ENCODE data around the gene FGD2.
"Not testable (repeated sequence)": the region's sequence is repeated elsewhere in the genome, so short reads cannot be mapped to it uniquely, and the experiment has no call there.

The FGD2 gene

DNA sequence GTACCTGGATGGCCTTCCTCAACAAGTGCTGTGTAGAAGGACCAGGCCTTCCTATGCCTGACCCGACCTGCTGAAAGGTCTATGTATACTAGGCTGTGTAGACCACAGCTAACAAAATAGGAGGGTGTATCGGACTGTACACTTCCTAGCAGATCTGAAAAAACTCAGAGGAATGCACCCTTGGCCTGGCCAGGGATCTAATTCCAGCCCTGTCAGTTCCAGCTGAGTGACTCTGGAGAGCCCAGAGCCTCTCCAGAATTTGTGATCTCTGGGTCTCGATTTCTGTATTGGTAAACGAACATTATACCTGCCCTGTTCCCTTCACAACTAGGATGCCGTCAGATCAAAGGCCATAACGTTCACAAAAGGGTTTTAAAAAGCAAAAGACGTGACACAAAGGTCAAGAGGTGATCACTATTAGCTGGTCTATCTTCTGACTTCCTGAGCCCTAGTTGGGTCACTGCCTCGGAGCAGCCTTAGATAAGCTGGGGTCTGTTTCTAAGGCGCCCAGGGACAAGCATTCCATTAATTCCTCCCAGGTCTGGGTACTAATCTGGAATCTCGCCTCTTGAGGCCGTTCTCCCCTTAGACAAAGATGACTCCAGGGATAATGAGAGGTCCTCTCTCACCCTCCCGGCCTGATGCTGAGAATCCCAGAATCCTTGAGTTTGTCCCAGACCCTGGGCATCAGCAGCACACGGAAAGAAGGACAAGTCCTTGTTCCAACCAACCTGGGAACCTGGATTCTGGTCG lies 33.4 kb upstream of the FGD2 start:
- no peak for DNase-seq

DNA sequence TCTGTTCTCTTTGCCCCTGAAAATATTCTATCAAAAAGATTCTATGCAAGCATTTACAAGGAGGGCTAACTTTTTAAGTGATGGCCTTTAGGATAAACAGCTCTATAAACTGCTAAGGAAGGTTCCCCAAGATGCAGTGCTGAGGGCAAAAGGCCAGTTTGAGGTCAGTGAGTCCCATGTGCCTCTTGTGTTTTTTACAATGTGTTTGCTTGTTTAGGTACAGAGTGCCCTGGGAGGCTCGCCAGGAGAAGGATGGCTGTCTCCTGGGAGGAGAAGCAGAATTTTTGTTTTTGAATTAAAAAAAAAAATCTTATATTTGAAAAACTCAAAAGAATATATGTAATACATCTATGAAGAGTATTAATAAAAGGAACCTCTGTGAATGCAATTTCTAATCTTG lies 32.3 kb upstream of the FGD2 start:
- no peak for DNase-seq

DNA sequence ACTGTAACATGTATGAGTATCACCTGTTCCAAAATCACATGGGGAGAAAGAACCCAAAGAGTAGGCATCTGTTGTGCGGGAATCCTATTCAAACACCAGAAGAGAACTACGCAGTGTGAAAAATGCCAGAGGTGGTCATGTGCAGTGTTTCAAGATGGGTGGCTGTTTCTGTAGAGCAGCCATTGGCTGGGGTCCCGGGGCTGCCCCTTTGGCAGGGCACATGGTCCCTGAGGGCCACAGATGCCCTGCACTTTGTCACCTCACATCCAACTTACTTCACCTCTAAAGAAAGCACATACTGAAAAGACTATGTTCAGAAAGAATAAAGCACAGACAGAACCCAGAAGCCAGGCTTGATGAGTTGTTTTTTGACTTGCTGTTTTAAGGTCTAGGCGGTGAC lies 31.8 kb upstream of the FGD2 start:
- no peak for DNase-seq

DNA sequence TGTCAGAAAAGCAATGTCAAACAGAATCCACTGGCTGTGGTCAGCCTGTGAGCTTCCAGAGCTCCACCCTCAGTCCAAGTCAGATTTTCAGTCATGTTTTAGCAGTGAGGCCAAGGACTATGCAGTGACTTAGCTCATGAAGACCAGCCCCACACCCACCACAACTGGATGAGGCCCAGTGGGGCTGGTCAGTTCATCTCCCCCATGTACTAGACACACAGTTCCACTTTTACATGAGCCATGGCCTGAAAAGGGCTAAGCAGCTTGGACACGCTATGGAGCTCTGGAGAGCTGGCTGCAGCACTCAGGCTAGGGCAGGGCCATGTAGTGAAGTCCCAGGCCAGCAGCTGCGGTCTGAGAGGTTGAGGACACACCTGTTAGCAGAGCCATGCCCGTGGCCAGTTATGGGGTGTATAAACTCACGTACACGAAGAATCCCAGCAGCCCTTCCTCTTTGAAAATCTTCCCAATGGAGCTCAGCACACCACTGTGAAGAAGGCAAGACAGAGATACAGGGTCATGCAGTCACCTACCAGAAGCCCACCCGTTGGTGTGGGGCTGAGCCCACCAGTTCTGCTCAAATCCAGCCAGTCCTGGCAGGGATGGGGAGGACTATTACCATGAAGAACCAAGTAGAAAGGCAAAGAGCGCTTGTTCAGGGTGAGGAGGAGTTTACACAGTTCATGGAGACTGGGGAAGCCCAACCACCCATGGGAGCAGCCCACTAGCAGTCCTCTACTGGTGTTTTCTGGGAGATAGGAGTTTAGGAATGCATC lies 30.0 kb upstream of the FGD2 start:
- no peak for DNase-seq

DNA sequence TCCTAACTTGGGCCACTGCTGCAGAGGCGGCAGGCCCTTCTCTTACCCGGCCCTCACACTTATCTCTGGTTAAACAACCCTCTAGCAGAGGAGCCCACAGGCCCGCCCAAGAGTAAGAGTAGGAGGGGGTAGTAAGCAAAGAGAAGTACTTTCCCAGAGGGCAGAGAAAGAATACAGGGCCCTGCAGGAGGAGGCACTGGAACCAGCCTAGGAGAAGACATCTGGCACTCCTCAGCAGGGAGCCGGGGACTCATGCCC lies 29.5 kb upstream of the FGD2 start:
- DNase-seq, result no peak

DNA sequence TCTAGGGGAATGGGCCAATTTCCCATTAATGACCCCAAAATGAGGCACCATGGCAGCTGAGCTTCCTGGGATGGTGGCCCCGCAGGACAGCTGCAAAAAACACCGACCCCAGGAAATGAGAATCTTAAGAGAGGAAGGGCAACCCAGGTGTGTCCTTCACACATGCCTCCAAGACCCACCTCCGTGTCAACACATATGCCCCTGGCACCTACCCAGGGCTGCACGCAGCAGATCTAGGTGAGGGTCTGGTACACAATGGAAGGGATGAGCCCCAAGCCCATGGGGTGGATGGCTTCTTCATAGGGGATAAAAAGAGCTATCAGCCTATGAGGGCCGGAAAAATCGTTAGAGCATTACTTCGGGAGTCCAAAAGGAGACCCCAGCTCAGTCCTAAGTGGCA lies 28.9 kb upstream of the FGD2 start:
- DNase-seq, result no peak

DNA sequence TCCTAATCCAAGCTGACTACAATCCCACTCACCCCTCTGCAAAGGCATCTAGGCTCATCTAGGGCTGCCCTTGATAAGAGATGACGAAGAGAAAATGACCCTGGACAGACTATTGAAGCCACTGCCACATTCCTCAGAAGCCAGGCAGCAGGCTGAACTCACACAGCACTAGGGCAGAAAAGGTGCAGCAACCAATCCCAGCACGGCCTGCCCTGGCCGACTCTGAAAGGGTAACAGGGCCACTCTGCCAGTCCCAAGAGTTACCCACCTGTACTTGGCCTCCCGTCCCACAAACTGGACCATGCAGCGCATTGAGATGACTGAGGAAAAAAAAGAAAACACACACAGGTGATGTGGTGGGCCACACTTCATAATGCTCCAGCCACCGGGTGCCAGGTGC lies 28.5 kb upstream of the FGD2 start:
- no peak for DNase-seq

DNA sequence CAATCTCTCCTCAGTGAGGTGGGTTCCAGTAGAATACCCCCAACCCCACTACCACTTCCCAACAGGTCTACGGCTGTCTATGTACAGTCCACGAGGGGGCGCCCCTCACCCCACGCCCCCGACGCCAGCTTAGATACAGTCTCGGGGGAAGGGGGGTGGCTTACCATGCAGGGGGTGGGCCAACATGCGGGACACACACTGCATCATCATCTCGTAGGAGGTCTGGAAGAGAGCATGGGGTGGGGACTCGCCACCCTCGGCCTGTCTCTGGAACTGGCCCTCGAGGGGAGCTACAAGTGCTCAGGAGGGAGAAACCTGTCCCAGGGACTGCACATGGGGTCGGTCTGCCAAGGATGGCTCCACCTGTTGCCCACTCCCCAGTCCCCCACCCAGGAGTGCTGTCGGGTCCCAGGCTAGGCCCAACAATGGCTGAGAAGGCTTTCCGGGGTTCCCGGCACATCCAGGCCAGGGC lies 27.9 kb upstream of the FGD2 start:
- DNase-seq, result no peak

DNA sequence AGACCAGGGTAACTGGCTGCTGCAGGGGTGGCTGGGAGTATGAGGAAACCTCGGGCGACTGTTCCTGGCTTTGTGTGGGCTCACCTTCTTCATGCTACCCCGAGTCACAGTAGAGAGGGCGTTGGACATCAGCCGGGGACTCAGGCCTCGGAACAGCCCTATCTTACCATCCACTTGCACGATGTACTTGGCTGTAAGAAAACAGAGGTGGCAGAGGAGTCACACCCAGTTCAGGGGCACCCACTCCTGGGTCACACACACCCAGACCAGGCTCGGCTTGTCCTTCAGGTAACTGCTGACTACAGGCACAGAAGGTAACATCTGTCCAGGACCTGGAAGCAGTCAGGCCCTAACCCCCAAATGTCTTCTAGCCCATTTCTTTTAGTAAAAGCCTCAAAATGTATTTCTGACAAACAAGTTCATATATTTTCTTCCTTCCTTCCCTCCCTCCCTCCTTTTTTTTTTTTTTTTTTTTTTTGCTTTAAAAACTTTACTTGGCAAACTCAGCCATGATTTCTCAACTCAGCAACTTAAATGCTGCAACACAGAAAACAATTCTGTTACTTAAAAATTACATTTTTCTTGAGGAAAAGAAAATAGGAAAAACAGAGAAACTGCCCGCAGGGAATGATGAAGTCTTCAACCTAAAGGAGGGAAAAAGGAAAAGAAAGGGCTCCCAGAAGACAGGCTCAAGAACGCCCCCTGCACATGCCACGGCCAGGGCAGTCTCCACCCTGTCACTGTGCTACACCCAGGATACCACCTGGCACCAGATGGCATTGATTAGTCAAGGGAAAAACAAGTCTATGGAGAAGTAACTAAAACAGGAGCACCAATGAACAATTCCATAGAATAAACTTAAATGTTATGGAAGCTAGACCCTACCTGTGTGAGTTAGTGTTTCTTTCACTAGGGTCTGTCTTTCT lies 26.8 kb upstream of the FGD2 start:
- no peak for DNase-seq

DNA sequence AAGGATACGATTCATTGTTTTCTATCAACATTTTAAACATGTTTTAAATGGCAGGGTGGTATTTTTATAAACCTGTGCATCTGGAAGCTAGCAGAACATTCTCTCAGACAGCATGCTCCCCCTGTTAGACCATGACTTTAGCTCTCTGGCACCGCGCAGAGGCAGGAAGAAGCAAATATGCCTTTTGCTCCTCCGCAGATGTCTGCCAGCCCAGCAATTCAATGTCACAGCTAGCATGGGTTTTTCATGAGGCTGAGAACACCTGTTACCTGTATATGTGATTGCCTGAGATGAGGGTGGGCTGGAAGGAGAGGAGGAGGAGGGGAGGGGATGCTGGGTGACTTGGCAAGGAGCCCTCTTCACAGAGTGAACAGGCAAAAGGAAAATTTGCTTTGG lies 26.1 kb upstream of the FGD2 start:
- no peak for DNase-seq

DNA sequence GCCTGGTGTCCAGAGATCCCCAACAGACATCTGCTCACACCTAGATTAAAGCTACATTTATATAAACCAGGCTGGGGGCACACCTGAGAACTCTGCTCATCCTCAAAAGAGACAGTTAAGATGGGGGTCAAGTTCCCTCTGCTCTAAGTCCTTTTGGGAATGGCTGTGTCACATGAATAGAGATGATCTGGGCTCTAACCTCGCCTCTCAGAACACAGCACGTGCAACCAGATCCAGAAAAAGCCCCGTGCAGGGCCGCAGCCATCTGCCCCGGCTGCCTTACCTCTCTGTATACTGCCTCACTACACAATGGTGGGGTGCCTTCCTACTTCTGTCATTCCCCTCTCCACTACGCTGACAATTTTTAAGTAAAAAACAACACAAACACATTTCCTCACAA lies 25.3 kb upstream of the FGD2 start:
- no peak for DNase-seq

DNA sequence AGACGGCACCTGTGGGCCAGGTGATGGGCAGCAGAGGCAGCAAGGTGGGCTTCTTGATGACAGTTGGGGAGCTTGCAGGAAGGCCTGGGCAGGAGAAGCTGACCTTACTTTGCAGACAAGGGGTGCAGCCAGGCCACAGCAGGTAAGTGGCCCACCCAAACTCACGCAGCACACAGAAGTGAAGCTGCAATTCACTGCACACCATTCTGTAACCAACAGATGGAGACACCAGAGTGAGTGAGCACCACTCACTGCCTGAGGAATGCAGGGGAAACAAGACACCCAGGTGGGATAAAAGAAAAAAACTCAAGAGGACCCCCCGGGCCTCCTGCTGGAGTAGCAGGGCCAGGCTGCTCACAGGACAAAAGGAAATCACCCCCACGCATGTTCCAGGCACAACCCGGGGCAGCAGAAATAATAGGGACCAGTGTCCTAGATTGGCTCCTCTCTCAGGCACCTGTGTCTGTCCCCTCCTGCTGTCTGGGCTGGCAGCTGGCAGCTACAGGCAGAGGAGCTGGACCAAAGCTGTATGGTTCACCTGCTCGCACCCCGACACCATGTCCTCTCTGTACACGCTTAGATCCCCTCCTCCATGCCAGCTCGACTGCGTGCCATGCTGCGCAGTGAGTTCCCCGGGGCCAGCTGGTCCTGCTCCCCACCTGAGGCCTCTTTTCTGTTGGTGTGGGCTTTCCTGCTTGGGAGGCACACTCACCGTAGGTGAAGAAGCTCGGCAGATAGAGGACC lies 24.4 kb upstream of the FGD2 start:
- DNase-seq, result no peak

DNA sequence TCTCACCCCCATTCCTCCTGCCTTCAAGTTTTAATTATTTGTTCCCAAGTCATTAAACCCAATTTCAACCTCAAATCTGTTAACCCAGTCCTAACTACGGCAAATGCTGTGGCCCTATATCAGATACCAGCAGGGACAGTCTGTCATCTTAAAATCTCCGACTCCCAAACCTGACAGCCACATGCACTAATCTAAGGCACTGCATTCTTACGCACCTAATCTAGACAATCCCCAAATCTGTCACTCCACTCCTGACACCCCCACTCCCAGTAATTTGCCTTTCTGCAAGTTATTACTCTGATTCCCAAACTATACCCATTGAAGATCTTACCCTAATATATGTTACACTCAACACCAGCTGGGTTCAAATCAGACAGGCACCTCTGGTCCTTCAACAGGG lies 21.9 kb upstream of the FGD2 start:
- no peak for DNase-seq

DNA sequence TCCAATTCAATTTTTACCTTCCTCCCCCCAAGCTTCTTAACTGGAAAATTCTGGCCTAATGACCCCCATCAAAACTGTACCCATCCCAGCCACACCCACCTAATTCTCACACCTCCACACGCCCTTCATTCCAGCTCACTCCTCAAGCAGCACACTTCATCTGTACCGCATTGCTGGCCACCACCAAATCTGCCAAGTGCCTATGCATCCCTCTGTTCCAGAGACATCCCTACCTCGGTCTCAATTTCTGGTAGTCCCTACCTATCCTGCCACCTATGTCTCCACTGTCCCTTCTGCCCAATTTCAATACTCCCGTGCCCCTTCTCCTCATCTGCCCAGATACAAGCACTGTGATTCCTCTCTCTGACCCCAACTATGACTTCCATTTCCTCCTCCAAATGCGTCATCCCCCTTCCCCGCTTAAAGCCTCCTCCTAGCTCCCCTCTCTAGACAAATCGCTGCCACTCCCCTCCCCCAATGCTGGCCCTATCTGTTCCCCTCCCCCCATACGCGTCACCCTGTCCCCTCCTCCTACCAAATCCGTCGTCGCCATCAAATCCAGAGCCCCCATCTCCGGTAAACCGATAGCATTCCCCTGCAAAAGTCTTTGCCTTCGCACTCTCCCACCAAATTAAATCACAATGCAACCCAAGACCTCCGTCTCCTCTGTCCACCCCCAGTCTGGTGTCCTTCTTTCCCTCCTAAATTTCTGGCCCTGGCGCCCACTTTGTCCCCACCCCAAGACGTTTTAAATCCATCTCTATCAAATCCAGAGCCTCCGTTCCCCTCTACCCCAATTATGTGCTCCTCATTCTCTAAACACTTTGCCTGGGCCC lies 20.7 kb upstream of the FGD2 start:
- DNase-seq, result peak; percentile 83

DNA sequence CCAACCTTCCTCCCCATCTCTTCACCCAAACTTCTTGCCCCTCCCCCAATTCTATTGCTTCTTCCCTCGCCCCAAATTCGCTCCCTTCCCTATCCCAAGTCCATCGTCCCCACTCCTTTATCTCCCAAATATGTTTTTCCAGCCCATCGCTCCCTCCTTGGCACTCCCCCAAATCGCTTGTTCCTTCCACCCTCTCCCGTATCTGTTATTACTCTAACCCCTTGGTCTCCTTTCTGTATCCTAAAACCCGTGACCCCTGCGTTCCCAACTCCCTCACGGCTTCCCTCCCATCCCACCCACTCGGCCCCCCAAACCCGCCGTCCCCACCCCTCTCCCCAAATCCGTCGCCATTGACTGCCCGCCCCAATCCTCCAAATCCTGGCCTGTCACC lies 20.0 kb upstream of the FGD2 start:
- DNase-seq, result no peak

DNA sequence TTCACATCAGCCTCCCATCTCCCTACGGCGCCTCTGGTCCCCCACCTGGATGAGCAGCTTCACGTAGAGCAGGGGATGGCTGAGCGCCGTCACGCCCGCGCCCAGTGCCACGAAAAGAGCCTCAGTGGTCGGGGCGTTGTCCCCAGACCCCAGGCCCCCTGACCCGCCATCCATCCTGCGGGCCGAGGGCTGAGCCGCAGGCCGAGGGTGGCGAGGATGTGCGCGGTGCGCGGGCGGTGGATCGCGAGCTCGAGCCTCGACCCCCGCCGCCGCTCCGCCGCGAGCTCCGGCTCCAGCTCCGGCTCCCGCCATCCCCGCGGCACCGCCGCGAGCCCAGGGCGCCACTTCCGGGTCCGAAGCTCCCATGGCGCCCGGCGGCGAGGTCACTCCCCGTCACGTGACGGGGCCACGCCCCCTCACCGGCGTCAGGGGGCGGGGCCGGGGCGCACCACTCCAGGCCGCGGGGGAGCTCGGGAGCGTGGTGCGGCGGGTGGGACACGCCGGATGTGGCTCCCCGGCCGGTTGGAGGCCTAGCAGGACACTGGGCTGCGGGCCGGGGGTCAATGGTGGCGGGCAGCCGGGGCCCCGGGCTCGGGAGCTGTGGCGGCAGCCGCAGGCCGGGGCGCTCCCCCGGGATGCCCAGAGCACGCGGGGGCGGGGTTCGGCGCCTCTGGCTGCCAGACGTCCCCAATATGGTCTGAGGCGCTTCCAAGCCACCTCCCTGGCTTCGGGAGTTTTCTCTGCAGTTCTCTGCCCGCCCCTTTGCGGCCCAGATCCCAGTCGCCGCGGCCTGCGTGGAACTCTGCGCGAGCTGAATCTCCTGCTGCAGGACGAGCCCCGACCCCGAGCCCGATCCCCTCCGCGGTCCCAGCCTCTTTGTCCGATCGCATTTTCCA lies 19.4 kb upstream of the FGD2 start, which contains the start of gene MTCH1:
Gene MTCH1, minus strand, starts transcription at position 389 of the 896 bp plus-strand sequence. Its CDS starts 23 bp downstream, at position 366.
- peak; percentile 88 for DNase-seq

DNA sequence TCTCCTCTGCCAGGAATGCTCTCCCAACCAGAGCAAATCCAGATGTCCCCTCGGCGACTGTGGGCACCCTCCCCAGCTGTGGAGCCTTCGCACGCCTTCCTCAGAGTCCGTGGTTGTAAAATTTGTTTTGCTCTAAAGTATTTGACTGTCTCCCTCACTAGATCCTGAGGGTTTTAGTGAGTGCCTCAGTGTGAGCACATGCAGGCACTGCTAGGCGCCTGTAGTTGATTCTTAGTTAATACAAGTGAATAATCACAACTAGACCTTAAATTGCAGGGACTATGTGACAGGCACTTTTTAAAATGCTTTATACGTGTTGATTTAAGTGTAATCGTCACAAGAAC lies 18.8 kb upstream of the FGD2 start:
- DNase-seq, result no peak

DNA sequence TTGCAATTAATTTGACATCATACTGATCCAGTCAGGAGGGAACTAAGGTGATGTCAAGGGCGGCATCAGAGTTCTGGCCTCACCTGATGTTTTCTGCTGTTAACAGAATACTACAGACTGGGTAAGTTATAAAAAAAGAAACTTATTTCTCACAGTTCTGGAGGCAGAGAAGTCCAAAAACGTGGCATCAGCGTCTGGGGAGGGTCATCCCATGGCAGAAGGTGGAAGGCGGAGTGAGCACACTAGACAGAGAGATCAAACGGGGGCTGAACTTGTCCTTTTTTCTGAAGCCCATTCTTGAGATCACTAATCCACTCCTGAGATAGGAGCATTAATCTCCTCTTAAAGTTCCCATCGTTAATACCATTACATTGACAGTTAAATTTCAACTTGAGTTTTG lies 16.2 kb upstream of the FGD2 start:
- DNase-seq, result no peak

DNA sequence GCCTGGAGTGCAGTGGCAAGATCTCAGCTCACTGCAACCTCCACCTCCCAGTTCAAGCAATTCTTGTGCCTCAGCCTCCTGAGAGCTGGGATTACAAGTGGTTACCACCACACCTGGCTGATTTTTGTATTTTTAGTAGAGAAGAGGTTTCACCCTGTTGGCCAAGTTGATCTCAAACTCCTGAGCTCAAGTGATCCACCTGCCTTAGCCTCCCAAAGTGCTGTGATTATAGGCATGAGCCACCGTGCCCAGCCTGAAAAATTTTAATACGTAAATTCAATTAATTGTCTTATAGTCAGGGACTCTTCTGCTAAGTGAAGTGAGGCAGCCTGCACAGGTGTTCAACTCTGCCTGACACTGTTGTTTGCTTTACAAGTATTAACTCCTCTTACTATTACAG lies 15.1 kb upstream of the FGD2 start:
- DNase-seq, result not testable (repeated sequence)

DNA sequence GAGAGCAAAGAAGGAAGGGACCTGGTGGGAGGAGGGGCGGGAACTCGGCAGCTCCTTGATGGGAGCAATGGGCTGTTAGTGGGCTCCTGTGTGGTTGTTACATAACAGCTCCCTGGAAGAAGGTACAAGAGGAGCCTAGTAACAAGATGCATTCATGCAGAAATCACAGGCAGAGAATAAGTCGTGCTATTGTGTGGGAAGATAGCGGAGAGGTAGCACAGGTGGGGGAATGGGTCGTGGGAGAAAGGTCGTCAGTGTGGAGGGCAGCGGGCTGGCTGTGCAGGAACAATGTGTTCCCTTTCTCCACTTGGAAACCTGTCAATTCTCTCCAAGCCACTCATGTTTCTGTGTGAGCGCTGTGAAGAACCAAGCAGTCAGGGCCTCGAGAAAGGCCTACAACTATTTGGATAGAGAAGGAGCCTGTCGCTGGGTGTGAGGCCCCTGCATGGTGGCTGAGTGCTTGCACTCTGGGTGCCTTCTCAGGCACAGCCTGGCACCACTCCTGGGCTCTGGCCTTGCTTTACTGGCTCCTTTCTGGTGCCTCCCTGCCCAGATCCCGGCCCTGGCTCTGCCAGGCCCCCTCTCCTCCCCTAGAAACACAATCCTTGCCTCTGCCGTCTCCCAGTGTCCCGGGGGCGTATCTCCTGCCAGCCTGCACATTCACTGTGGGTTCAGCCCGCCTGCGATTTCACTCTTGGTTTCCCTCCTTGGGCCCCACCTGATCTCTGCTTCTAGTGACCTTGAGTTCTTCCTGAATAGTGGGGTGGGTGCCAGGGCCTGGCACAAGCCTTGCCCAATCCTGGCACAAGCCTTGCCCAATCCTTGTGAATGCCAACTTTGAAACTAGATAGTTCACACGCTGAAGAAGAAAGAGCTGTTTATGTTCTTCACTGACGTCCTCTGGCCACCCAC lies 7.4 kb upstream of the FGD2 start:
- no peak for DNase-seq
